Fibroblast of mammary gland (primary cell): Measurements from ENCODE around the gene GREM1.
A peak's percentile ranks its signal among the peaks of the same experiment; 100 is the strongest.

Experiments
- DNase-seq: peaks from one replicate; pipeline ENCODE4 v3.0.0-alpha.2; 2010; ENCODE audit warnings: low read depth
- H3K4me3 ChIP-seq: 2 replicates; pipeline ENCODE4 v1.5.1; 2011; ENCODE audit warnings: low read depth, mild to moderate bottlenecking, low read length, moderate library complexity; ENCODE audit not compliant: control insufficient read depth
- TF ChIP-seq, protein P1 (sequence below): conservative IDR thresholded peaks from 2 replicates; pipeline ENCODE4 v1.5.1; 2011; ENCODE audit warnings: low read depth, low read length, inconsistent platforms; ENCODE audit not compliant: control insufficient read depth, insufficient read depth

The GREM1 gene

DNA sequence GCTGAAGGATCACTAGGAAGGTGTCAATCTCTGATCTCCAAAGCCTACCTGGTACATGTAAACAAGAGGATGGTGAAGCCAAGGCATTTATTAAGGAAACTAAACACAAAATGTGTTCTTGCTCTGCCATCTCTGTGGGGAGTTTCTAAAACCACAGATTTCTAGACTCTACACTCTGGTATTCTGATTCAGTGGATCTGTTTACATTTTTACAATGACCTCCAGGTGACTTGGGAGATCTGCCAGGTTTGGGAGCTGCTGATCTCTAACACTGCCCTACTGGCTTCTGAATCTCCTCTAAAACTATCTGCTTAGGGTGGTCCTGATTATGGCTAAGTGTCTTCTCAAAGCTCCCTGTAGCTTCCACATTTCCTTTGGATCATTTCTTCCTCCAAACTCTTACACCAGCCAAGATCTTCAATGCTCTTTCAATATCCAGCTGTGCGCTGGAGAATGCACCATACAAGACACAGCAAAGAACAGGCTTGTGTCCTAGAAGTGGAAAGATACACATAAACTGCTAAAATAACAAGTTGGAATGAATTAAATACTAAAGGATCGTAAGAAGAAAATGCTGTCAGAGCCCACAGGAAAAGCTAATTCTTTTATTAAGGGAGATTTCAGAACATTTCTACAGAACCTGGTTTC is 72.7 kb downstream of the GREM1 start:
- peak; percentile 45 for DNase-seq
- H3K4me3 ChIP-seq: no peak overlapping the region
- TF ChIP-seq, protein P1, sequence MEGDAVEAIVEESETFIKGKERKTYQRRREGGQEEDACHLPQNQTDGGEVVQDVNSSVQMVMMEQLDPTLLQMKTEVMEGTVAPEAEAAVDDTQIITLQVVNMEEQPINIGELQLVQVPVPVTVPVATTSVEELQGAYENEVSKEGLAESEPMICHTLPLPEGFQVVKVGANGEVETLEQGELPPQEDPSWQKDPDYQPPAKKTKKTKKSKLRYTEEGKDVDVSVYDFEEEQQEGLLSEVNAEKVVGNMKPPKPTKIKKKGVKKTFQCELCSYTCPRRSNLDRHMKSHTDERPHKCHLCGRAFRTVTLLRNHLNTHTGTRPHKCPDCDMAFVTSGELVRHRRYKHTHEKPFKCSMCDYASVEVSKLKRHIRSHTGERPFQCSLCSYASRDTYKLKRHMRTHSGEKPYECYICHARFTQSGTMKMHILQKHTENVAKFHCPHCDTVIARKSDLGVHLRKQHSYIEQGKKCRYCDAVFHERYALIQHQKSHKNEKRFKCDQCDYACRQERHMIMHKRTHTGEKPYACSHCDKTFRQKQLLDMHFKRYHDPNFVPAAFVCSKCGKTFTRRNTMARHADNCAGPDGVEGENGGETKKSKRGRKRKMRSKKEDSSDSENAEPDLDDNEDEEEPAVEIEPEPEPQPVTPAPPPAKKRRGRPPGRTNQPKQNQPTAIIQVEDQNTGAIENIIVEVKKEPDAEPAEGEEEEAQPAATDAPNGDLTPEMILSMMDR: no peak

DNA sequence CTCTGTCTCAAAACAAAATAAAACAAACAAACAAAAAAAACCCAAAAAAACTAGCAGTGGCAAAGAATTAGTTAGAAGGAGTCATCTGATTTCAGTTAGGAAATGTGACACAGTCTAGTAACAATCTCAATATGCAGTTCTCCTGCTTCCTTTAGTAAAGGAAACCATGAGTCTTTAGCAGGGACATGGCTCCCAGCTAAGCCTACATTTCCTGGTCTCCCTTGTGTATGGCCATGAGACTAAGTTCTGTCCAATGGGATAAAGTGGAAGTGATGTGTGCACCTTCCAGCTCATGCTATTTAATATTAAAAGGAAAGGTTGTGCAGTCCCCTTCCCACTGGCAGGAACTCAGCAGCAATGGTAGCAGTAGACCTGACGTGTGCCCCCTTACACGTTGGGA is 74.6 kb downstream of the GREM1 start:
- no peak for DNase-seq
- TF ChIP-seq, protein P1: no peak
- no peak overlapping the region for H3K4me3 ChIP-seq
